ES-I3 (cell line): ENCODE measurements around the gene CCBE1.

Experiments used
- H3K36me3 ChIP-seq: 2 replicates; pipeline ENCODE4 v1.6.1; 2013; ENCODE audit warnings: mild to moderate bottlenecking, low read length, control low read depth, moderate library complexity; ENCODE audit not compliant: insufficient read depth
- H3K4me1 ChIP-seq: 2 replicates; pipeline ENCODE4 v1.6.1; 2013; ENCODE audit warnings: mild to moderate bottlenecking, control low read depth, low read length; ENCODE audit not compliant: insufficient read depth
- H3K9ac ChIP-seq: 2 replicates; pipeline ENCODE4 v1.6.1; 2013; ENCODE audit warnings: low read depth, mild to moderate bottlenecking, low read length, moderate library complexity
- H3K9me3 ChIP-seq: 2 replicates; pipeline ENCODE4 v1.6.1; 2013; ENCODE audit warnings: mild to moderate bottlenecking, low read length, moderate library complexity; ENCODE audit not compliant: control insufficient read depth, insufficient read depth

The CCBE1 gene

DNA sequence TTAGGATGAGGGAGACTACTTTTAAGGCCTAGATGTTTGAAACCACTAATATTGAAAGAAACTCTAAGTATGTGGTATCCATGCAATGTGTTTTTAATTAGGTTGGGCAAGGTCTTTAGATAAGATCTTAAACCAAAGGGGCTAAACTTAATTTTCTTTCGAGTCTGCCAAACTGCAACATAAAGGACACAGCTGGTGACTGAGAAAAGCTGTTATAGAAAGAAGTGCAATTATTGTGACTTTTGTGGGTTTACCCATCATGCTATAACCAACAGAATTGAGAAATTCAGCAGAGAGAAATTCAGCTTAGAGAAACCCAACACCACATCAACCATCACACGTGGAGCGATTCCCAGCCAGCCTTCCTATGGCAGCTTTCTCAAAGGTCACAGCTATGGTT, 218.6 kb downstream of the CCBE1 start:
- no peaks in the 10 kb centered on the region for H3K36me3 ChIP-seq
- H3K9ac ChIP-seq, result no peak overlapping the region
- H3K9me3 ChIP-seq, result no peaks in the 10 kb centered on the region
- no peaks in the 10 kb centered on the region for H3K4me1 ChIP-seq

DNA sequence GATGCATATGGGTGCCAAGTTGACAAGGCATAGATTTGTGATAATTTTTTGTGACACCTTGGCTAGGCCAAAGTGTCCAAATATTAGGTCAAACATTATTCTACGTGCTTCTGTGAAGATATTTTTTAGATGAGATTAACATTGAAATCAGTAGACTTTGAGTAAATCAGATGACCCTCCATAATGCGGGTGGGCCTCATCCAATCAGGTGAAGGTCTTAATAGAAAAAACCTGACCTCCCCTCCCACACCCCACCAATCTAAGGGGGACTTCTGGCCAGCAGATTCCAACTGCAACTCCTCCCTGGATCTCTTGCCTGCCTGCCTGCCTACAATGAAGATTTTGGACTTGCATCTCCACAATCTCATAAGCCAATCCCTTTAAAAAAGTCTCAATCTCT, 219.4 kb downstream of the CCBE1 start:
- Histone ChIP-seq H3K9ac (no peak overlapping the region), H3K9me3 (no peaks in the 10 kb centered on the region), H3K4me1 (no peaks in the 10 kb centered on the region), H3K36me3 (no peaks in the 10 kb centered on the region)

DNA sequence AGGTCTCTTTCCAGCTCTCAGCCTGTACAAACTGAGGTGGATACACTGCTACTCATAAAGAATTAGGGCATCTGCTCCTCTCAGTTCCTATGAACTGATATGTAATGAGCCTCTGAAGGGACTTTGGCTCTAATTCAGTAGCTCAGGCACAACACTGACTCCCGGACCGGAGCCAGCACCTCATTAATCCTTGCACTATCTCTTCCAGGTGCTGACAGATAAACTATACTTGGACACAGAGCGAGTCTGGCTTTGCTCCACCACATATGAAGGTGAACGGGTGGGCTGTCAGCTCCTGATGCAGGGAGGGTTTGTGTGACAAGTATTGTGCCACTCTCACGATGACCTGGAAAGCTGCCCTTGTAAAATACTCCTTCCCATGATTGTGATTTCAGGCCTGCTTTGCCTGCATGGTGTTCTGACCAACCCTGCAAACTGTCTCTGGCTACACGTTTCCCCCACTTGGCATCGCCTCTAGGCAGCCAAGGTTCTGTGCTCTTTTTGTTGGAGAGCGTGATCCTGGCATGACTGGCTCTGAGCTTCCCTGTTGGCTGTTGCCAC, 226.6 kb downstream of the CCBE1 start:
- Histone ChIP-seq H3K4me1 (no peaks in the 10 kb centered on the region), H3K36me3 (no peaks in the 10 kb centered on the region), H3K9ac (no peak overlapping the region), H3K9me3 (no peaks in the 10 kb centered on the region; the same call in 1 of the 2 replicates)

DNA sequence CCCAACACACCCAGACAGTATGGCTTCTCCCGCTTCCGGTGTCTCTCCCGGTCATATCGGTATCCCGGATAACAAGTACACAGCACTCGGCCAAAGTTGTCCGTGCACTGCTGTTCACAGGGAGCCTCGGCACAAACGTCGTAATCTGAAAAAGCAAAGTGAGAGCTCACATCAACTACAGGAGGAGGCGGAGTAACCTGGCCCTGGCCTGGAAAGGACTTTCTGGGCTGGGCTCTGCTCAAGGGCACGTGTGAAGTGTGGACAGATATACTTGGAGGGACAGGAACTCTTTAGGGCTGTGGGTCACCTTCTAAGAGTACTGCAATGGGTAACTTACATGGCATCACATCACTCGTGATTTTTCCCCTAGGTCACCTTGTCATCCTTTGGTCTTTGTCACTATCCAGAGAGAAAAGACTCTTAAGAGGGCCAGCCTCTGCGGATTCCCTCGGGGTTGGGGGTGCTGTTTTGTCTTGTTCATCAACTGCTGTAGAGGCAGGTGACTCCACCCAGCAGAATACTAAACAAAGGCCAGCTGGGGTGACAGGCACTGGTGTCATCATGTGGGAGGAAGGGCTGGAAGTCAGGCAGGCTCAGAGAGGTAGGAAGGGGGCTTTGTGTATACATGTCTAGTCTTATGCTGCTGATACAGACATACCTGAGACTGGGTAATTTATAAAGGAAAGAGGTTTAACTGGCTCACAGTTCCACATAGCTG, 227.6 kb downstream of the CCBE1 start:
- no peaks in the 10 kb centered on the region for H3K4me1 ChIP-seq
- H3K9ac ChIP-seq, result no peak overlapping the region
- H3K9me3 ChIP-seq, result no peaks in the 10 kb centered on the region; the same call in 1 of the 2 replicates
- no peaks in the 10 kb centered on the region for H3K36me3 ChIP-seq

DNA sequence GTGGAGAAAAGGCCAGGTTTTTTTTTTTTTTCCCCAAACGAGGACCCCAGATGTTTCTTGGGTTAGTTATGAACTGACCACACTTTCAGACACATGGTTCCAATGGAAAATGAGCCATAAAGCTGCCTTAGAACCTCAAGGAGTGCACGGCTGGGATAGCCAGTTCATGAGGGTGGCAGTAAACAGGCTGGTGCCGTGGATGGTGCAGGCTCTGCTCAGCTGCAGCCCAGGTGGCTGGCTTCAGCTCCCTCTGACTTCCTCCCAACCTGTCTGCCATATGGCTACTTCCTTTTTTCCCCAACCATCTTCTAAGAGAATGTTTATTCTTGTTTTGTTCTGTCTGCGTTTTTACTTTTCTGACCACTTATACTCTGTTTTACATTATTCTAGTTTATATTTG, 228.4 kb downstream of the CCBE1 start:
- Histone ChIP-seq H3K36me3 (no peaks in the 10 kb centered on the region), H3K9me3 (no peaks in the 10 kb centered on the region; the same call in 1 of the 2 replicates), H3K4me1 (no peaks in the 10 kb centered on the region), H3K9ac (no peak overlapping the region)

DNA sequence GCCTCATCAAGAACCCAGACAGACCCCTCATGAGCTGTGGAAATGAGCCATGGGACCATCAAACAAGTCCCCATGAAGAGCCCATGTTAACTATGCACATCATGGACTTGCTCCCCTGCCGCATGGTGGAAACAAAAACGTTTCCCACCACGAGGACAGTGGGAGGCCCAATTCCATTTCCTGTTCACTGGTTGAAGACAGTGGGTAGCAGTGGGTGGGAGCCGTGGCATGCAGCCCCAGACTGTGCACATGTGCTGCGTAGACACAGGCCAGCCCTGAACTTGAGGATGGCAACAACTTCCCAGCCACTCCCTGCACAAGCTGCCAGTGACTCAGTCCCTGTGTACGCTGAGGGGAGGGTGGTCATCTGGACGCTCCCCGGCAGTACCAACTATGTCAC, 229.7 kb downstream of the CCBE1 start:
- H3K36me3 ChIP-seq, result no peaks in the 10 kb centered on the region
- no peaks in the 10 kb centered on the region; the same call in 1 of the 2 replicates for H3K9me3 ChIP-seq
- H3K9ac ChIP-seq, result no peak overlapping the region
- no peaks in the 10 kb centered on the region for H3K4me1 ChIP-seq

DNA sequence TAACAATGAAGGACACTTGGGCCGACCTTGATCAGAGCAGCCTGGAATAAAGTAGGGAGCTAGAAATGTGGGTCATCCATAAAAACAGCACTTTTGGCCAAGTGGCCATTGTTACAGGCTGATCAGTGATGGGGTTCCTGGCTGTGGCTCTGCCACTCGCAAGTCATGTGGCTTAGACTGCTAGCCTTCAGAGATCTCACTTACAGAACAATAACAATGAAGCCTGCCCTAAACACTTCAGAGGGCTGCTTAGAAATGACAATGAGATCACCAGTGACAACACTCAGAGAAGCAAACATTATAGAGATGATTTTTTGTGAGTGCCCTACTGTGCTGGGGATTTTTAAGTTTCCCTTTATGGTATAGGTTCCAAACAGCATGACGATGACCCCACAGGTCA, 230.2 kb downstream of the CCBE1 start:
- H3K9me3 ChIP-seq, result no peaks in the 10 kb centered on the region; the same call in 1 of the 2 replicates
- H3K36me3 ChIP-seq, result no peaks in the 10 kb centered on the region
- no peak overlapping the region for H3K9ac ChIP-seq
- no peaks in the 10 kb centered on the region for H3K4me1 ChIP-seq

DNA sequence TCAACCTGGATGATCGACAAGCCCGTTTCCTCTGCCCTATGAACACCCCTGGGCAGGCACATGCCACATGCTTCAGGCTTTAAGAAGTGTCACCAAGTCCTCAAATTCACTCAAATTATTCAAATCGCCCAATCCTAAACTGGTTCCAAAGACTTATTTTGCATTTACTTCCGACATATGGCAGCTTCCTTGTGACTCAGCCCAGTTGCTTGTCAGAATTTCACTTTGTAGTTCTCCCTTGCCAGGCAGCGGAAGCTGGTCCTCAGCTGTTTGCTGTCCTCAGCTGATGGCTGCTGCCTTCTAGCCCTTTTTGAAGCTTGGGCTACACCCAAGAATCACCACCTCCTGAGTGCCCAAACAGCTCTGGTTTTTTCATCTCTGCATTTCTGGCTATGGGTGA, 232.7 kb downstream of the CCBE1 start:
- Histone ChIP-seq H3K9me3 (no peaks in the 10 kb centered on the region; the same call in 1 of the 2 replicates), H3K4me1 (no peaks in the 10 kb centered on the region), H3K36me3 (no peaks in the 10 kb centered on the region), H3K9ac (no peak overlapping the region)

DNA sequence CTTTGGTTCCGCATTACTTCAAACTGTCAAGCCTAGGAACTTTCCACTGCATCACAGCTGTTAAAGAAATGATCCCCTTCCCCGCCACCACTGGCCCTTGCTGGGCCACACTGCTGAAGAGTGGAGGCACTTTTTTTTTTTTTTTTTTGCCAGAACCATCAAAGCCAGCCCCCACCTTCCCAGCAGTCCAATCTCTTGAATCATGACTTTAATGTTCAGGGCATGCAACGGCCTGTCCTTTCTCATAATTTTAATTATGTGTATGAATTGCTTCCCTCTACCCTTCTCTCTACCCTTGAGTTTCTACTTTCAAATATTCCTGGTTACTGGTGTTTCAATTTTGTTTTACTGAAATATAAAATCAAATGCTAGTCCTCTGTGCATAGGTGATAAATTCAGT, 236.1 kb downstream of the CCBE1 start:
- H3K4me1 ChIP-seq, result no peaks in the 10 kb centered on the region
- H3K36me3 ChIP-seq, result no peaks in the 10 kb centered on the region
- no peak overlapping the region for H3K9ac ChIP-seq
- H3K9me3 ChIP-seq, result no peaks in the 10 kb centered on the region; the same call in 1 of the 2 replicates

DNA sequence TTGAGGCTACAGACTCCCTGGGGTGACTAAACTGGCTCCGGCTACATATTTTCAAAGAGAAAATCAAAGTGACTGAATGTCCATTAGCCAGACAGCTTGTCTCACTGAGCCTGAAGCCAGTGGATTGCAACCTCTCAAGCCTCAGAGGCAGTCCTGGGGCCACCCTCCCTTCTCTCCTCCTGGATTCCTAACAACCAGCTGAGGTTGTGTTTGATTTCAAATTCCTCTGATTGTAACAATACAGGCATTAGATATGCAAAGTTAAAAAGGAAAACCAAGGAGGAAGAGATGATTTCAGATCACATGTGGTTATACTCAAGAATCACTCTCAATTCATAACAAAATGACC, 237.2 kb downstream of the CCBE1 start:
- no peak overlapping the region for H3K9ac ChIP-seq
- no peaks in the 10 kb centered on the region for H3K9me3 ChIP-seq
- no peaks in the 10 kb centered on the region for H3K36me3 ChIP-seq
- no peaks in the 10 kb centered on the region for H3K4me1 ChIP-seq

DNA sequence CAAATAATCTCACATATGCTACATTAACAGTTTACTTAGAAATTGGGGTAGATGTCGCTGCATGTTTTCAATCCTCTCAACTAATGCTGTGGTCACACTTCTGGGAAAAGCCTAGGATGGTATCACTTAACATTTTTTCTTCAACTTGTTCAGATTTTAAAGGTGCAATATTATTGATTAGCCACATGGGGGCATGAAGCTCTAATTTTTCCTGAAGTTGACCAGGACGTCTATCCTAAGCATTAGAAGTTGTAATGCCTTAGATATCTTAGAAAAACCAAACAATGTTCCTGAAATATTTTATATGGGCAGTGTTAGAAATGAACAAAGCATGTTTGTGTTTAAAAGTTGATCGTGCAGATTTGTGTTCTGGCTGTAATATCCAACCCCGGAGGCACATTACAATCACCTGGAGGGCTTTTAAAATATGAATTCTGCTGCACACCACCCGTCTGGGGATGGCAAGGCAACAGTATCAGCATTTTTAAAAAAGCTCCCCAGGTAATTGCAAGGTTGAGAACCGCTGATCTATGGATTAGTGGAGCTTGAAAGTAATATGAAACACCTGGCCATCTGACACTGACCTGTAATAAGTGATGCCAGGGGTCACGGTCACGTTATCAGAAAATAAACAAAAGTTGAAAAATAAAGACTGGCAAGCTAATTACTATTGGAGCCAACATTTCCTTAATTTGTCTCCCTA, 237.7 kb downstream of the CCBE1 start:
- no peaks in the 10 kb centered on the region for H3K36me3 ChIP-seq
- no peaks in the 10 kb centered on the region for H3K9me3 ChIP-seq
- H3K9ac ChIP-seq, result no peak overlapping the region
- H3K4me1 ChIP-seq, result no peaks in the 10 kb centered on the region

DNA sequence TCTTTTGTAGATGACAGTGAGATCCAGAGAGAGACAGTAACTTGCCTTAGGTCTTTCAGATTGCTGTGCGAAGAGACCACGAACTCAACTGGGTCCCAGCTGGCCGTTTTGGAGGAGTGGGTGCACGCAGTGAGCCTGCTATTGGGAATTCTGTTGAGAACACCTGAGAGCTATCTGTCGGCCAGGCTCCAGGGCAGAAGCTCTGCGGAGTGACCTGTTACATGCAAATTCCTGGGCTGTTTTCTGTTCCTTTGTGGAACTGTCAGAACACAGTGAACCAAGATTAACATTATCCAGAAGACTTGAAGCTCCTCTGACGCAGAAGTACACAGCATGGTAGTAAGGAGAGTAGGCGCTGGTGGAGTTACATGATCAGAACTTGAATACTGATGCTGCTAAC, 238.6 kb downstream of the CCBE1 start:
- Histone ChIP-seq H3K9ac (no peak overlapping the region), H3K9me3 (no peaks in the 10 kb centered on the region), H3K4me1 (no peaks in the 10 kb centered on the region), H3K36me3 (no peaks in the 10 kb centered on the region)

DNA sequence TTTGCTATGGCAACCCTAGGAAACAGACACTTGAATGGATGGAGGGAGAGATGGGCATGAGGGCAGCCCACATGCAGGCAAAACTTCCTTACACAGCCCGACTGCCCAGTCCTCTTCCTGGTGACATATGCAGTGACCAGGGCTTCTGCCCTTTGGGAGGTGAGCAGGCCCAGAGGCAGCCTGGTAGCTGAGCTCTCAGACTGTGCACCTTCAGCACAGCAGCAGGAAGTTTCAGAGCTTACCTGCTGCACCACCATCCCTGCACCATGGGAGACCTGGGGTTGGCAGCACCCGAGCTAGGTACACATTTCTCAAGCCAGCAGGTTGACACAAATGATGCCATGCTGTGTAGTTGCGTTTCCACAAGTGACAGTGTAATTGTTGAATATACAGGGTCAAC, 240.6 kb downstream of the CCBE1 start:
- H3K9me3 ChIP-seq, result no peaks in the 10 kb centered on the region
- no peaks in the 10 kb centered on the region for H3K4me1 ChIP-seq
- H3K36me3 ChIP-seq, result no peaks in the 10 kb centered on the region
- H3K9ac ChIP-seq, result no peak overlapping the region

DNA sequence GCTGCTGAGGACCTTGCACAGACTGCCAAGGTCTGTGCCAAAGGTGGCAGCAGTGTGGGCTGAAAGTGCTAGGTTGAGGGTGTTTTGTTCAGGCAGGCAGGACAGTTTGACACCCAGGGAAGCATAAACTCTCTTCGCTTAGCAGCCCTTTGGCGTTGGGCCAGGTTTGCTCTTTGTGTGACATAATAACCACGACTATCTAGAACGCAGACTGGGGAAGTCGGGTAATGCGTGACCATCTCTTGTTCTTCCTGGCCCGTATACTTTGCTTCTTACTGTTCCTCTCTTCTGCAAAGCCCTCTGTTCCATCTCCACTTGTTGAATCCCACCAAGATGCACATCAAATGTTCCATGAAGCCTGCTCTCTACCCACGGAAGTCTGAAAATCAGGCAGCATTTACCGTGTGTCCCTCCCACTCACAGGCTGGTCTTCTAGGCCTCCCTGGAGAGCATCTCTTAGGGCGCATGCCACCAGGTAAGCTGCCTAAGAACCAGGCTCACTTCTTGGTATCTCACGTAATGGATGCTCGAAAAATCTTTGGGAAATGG, 241.4 kb downstream of the CCBE1 start:
- Histone ChIP-seq H3K9me3 (no peaks in the 10 kb centered on the region), H3K9ac (no peak overlapping the region), H3K36me3 (no peaks in the 10 kb centered on the region), H3K4me1 (no peaks in the 10 kb centered on the region)
